GDM1 (cell line): Measurements from ENCODE around the gene RAB13.
A peak's percentile ranks its signal among the peaks of the same experiment; 100 is the strongest.
"Not testable (repeated sequence)": the region's sequence is repeated elsewhere in the genome, so short reads cannot be mapped to it uniquely, and the experiment has no call there.

ENCODE experiments used
- DNase-seq: peaks from one replicate; lab custom pipeline; 2025; lab: John Stamatoyannopoulos, UW

RAB13 gene

GRCh38 chr1:153985941-153986761 is at the start of gene RAB13:
TSS of gene RAB13 (minus strand) at chr1:153986339. CDS start at chr1:153986236, 103 bp downstream.
- DNase-seq = no peak

- DNase-seq = not testable (repeated sequence)
Observed at GRCh38 chr1:154033697-154034096, 47.6 kb upstream of the RAB13 start.

GRCh38 chr1:154019940-154020339 is 33.8 kb upstream of the RAB13 start:
- no peak for DNase-seq

GRCh38 chr1:154019269-154019668 is 33.1 kb upstream of the RAB13 start:
- no peak for DNase-seq

- no peak for DNase-seq
Observed at GRCh38 chr1:154014154-154014907, 28.2 kb upstream of the RAB13 start.

GRCh38 chr1:154012543-154012942 is 26.4 kb upstream of the RAB13 start:
- not testable (repeated sequence) for DNase-seq

GRCh38 chr1:154012129-154012528 is 26.0 kb upstream of the RAB13 start:
- DNase-seq = no peak

- DNase-seq = no peak
Observed at GRCh38 chr1:154006136-154006535, 20.0 kb upstream of the RAB13 start.

GRCh38 chr1:154000420-154000819 is 14.3 kb upstream of the RAB13 start:
- no peak for DNase-seq

- not testable (repeated sequence) for DNase-seq
Observed at GRCh38 chr1:153996882-153997281, 10.7 kb upstream of the RAB13 start.

GRCh38 chr1:153995640-153996039 is 9.5 kb upstream of the RAB13 start:
- DNase-seq = no peak

GRCh38 chr1:153995202-153995601 is 9.1 kb upstream of the RAB13 start:
- DNase-seq = no peak

GRCh38 chr1:153991806-153992205 is 5.7 kb upstream of the RAB13 start:
- DNase-seq = no peak

GRCh38 chr1:153991151-153991630 is 5.1 kb upstream of the RAB13 start:
- DNase-seq = no peak

GRCh38 chr1:153990468-153991150 is 4.5 kb upstream of the RAB13 start, which contains the start of gene RPS27:
TSS of gene RPS27 (plus strand) at chr1:153990762. CDS start at chr1:153990797, 35 bp downstream.
- DNase-seq = peak; percentile 92

GRCh38 chr1:153987621-153988020 is 1.5 kb upstream of the RAB13 start:
- DNase-seq = no peak

- DNase-seq = no peak
Observed at GRCh38 chr1:153985341-153985912, 712 bp downstream of the RAB13 start.

- DNase-seq = no peak
Observed at GRCh38 chr1:153984123-153984894, 1.8 kb downstream of the RAB13 start.

GRCh38 chr1:153981735-153982134 is 4.4 kb downstream of the RAB13 start:
- not testable (repeated sequence) for DNase-seq

- not testable (repeated sequence) for DNase-seq
Observed at GRCh38 chr1:153979091-153979490, 7.0 kb downstream of the RAB13 start.

- no peak for DNase-seq
Observed at GRCh38 chr1:153978274-153978909, 7.7 kb downstream of the RAB13 start.
